Smooth muscle cell (in vitro differentiated cells): ENCODE measurements around the gene SLC35F6. TPM values are rescaled to one million over a fixed set of nuclear protein-coding genes. Genes with fewer than 3 reads are reported as not detected.

Experiments used
- DNase-seq: peaks from one replicate; lab custom pipeline; 2025; ENCODE audit not compliant: unreplicated experiment; lab: John Stamatoyannopoulos, UW
- H2AFZ ChIP-seq: fragments of 200-600 bp; sonication (generic); 2 replicates; pipeline ENCODE4 v1.6.0; 2016; ENCODE audit warnings: antibody characterized with exemption, low read depth, mild to moderate bottlenecking
- H3F3A ChIP-seq: fragments of 200-600 bp; sonication (generic); 2 replicates; pipeline ENCODE4 v1.6.0; 2017; ENCODE audit warnings: antibody characterized with exemption, low read depth
- H3K27ac ChIP-seq: fragments of 200-600 bp; sonication (generic); 2 replicates; pipeline ENCODE4 v1.5.1; 2016; ENCODE audit warnings: low read depth, mild to moderate bottlenecking
- H3K27me3 ChIP-seq: fragments of 200-600 bp; sonication (generic); 2 replicates; pipeline ENCODE4 v1.6.1; 2016; ENCODE audit warnings: low read depth, mild to moderate bottlenecking
- H3K36me3 ChIP-seq: fragments of 200-600 bp; sonication (generic); 2 replicates; pipeline ENCODE4 v1.5.1; 2016; ENCODE audit warnings: low read depth
- H3K4me1 ChIP-seq: fragments of 200-600 bp; sonication (generic); 2 replicates; pipeline ENCODE4 v1.5.1; 2016; ENCODE audit warnings: low read depth
- H3K4me2 ChIP-seq: fragments of 200-600 bp; sonication (generic); 2 replicates; pipeline ENCODE4 v1.6.0; 2016; ENCODE audit warnings: mild to moderate bottlenecking
- H3K4me3 ChIP-seq: fragments of 200-600 bp; sonication (generic); 2 replicates; pipeline ENCODE4 v1.5.1; 2016; ENCODE audit warnings: mild to moderate bottlenecking
- H3K79me2 ChIP-seq: fragments of 200-600 bp; sonication (generic); 2 replicates; pipeline ENCODE4 v1.6.0; 2016; ENCODE audit warnings: low read depth, mild to moderate bottlenecking
- H3K9ac ChIP-seq: fragments of 200-600 bp; sonication (generic); 2 replicates; pipeline ENCODE4 v1.6.0; 2016; ENCODE audit warnings: low read depth
- H3K9me3 ChIP-seq: fragments of 200-600 bp; sonication (generic); replicated peaks from 2 replicates; pipeline ENCODE4 v1.5.1; 2016; ENCODE audit warnings: low read depth
- H4K20me1 ChIP-seq: fragments of 200-600 bp; sonication (generic); 2 replicates; pipeline ENCODE4 v1.6.0; 2016; ENCODE audit warnings: low read depth
- CTCF ChIP-seq: fragments of 200-600 bp; sonication (generic); IDR thresholded peaks from 2 replicates; pipeline ENCODE4 v1.5.1; 2017; ENCODE audit warnings: borderline replicate concordance, mild to moderate bottlenecking, antibody characterized with exemption; ENCODE audit not compliant: insufficient read depth, poor library complexity, severe bottlenecking
- WGBS: methylation state at CpG from one replicate; pipeline ENCODE4 v1.1.7; 2016; ENCODE audit warnings: low lambda C conversion rate; 5-methylcytosine and 5-hydroxymethylcytosine counted together
- polyA plus RNA-seq: library from polyadenylated mRNA; unstranded; fragments of >200 nt; fragmentation: Nextera tagmentation; extraction: Ambion mirVana; gene quantifications from 2 replicates; pipeline ENCODE4 v1.2.1, GENCODE V29; 2016
- total RNA-seq: library from RNA; depleted of rRNA; stranded (reverse); fragments of >200 nt; gene quantifications from 2 replicates; pipeline ENCODE4 v1.2.3, GENCODE V29; 2014

SLC35F6 gene
- total and polyA plus RNA-seq, 2 experiments from 2014 or later: 16.9 to 19.2 TPM

- Histone ChIP-seq H3K4me1 (peaks cover 8% of the 10 kb centered on the region), H2AFZ (no peak overlapping the region), H3K36me3 (no peaks in the 10 kb centered on the region), H3F3A (peaks cover 6% of the 10 kb centered on the region), H3K79me2 (peaks cover 63% of the 10 kb centered on the region), H3K9ac (no peak overlapping the region), H3K4me3 (no peak overlapping the region), H3K27ac (peak overlapping the region; percentile 46), H4K20me1 (peaks cover 89% of the 10 kb centered on the region), H3K27me3 (no peaks in the 10 kb centered on the region), H3K4me2 (no peak overlapping the region), H3K9me3 (no peaks in the 10 kb centered on the region)
- 92% methylated on average over 3 of the region's 3 CpGs for WGBS
- DNase-seq: no peak
- no peak for TF ChIP-seq CTCF
Observed at GRCh38 chr2:26768759-26769088, 4.6 kb downstream of the SLC35F6 start.

GRCh38 chr2:26769089-26769761 is 5.1 kb downstream of the SLC35F6 start:
- no peak overlapping the region for H3K4me3 ChIP-seq
- TF ChIP-seq CTCF: no peak
- peaks cover 8% of the 10 kb centered on the region for H3K4me1 ChIP-seq
- H3K27me3 ChIP-seq: no peaks in the 10 kb centered on the region
- H2AFZ ChIP-seq: no peak overlapping the region
- H3F3A ChIP-seq: peaks cover 6% of the 10 kb centered on the region
- DNase-seq: no peak
- 58% methylated on average over 14 of the region's 14 CpGs for WGBS
- H3K27ac ChIP-seq: peak overlapping the region; percentile 46
- no peaks in the 10 kb centered on the region for H3K9me3 ChIP-seq
- H3K36me3 ChIP-seq: no peaks in the 10 kb centered on the region
- peaks cover 94% of the 10 kb centered on the region for H4K20me1 ChIP-seq
- H3K79me2 ChIP-seq: peaks cover 59% of the 10 kb centered on the region
- no peak overlapping the region for H3K4me2 ChIP-seq
- H3K9ac ChIP-seq: no peak overlapping the region

- H3K27ac ChIP-seq: no peak overlapping the region
- TF ChIP-seq CTCF: peak; percentile 31
- no peaks in the 10 kb centered on the region for H3K36me3 ChIP-seq
- no peaks in the 10 kb centered on the region for H3K9me3 ChIP-seq
- H3K79me2 ChIP-seq: peaks cover 47% of the 10 kb centered on the region
- H2AFZ ChIP-seq: no peak overlapping the region
- H4K20me1 ChIP-seq: peaks cover 100% of the 10 kb centered on the region
- 84% methylated on average over 6 of the region's 6 CpGs for WGBS
- no peaks in the 10 kb centered on the region for H3K4me1 ChIP-seq
- no peak overlapping the region for H3K4me3 ChIP-seq
- H3K27me3 ChIP-seq: no peaks in the 10 kb centered on the region
- no peak overlapping the region for H3K4me2 ChIP-seq
- no peak overlapping the region for H3K9ac ChIP-seq
- H3F3A ChIP-seq: no peaks in the 10 kb centered on the region
- DNase-seq: no peak
Observed at GRCh38 chr2:26770986-26771586, 7.0 kb downstream of the SLC35F6 start.
